PFSK-1 (cell line): ENCODE data around the gene CORO2B.

Source experiments
- POLR2AphosphoS5 ChIP-seq: IDR thresholded peaks from 2 replicates; pipeline ENCODE4 v1.6.1; 2012; ENCODE audit warnings: low read depth, mild to moderate bottlenecking, control low read depth, low read length, moderate library complexity
- SIN3A ChIP-seq: IDR thresholded peaks from 2 replicates; pipeline ENCODE4 v1.6.1; 2012; ENCODE audit warnings: mild to moderate bottlenecking, low read length, moderate library complexity, borderline replicate concordance; ENCODE audit not compliant: insufficient read depth
- TF ChIP-seq, protein P1 (sequence below), 2 experiments: IDR thresholded peaks; 2 replicates each; pipeline versions ENCODE4 v1.6.1 to v1.8.0; 2011 to 2012; ENCODE audit warnings: low read depth in 2 of 2, low read length in 2 of 2, control low read depth in 1 of 2, inconsistent platforms in 1 of 2, mild to moderate bottlenecking in 1 of 2, moderate library complexity in 1 of 2; ENCODE audit not compliant: insufficient read depth in 1 of 2

DNA sequence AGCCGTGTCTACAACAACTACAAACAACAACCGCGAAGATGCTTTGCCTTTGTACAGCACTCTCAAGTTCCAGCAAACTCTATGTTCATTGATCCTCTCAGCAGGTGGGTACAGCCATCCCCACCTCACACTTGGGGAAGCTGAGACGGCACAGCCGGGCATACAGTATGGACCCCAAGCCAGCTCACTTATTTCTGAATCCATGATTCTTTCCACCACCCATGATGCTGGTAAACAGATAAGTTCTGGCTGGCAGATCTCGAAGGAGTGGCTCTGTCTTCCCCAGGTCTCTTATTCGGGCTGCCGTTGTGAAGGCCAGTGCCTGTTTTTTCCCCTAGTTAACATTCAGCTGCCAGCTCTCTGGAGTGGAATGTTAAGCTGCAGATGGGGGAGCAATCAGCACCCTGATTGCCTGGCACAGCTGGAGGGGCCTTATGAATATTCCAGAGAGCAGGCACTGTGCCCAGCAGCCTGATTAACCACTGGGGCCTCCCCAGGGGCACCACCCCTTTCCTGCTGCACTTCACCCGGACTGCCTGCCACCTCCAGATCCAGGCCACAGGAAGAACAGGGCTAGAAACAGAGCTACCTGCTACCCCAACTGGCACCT lies 73.2 kb downstream of the CORO2B start:
- TF ChIP-seq, protein P1, sequence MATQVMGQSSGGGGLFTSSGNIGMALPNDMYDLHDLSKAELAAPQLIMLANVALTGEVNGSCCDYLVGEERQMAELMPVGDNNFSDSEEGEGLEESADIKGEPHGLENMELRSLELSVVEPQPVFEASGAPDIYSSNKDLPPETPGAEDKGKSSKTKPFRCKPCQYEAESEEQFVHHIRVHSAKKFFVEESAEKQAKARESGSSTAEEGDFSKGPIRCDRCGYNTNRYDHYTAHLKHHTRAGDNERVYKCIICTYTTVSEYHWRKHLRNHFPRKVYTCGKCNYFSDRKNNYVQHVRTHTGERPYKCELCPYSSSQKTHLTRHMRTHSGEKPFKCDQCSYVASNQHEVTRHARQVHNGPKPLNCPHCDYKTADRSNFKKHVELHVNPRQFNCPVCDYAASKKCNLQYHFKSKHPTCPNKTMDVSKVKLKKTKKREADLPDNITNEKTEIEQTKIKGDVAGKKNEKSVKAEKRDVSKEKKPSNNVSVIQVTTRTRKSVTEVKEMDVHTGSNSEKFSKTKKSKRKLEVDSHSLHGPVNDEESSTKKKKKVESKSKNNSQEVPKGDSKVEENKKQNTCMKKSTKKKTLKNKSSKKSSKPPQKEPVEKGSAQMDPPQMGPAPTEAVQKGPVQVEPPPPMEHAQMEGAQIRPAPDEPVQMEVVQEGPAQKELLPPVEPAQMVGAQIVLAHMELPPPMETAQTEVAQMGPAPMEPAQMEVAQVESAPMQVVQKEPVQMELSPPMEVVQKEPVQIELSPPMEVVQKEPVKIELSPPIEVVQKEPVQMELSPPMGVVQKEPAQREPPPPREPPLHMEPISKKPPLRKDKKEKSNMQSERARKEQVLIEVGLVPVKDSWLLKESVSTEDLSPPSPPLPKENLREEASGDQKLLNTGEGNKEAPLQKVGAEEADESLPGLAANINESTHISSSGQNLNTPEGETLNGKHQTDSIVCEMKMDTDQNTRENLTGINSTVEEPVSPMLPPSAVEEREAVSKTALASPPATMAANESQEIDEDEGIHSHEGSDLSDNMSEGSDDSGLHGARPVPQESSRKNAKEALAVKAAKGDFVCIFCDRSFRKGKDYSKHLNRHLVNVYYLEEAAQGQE (IDR thresholded peaks at IDR 0.05; ENCODE audit: insufficient read depth in 1 of 2, low read depth in 2 of 2, low read length in 2 of 2), result no peak
- TF ChIP-seq POLR2AphosphoS5 (no peak), SIN3A (no peak)
